Central memory CD4-positive, alpha-beta T cell (primary cell): ENCODE results near the gene TNS3.

Source experiments
- DNase-seq: peaks from one replicate; pipeline ENCODE4 v3.0.0; 2022

The TNS3 gene

DNA sequence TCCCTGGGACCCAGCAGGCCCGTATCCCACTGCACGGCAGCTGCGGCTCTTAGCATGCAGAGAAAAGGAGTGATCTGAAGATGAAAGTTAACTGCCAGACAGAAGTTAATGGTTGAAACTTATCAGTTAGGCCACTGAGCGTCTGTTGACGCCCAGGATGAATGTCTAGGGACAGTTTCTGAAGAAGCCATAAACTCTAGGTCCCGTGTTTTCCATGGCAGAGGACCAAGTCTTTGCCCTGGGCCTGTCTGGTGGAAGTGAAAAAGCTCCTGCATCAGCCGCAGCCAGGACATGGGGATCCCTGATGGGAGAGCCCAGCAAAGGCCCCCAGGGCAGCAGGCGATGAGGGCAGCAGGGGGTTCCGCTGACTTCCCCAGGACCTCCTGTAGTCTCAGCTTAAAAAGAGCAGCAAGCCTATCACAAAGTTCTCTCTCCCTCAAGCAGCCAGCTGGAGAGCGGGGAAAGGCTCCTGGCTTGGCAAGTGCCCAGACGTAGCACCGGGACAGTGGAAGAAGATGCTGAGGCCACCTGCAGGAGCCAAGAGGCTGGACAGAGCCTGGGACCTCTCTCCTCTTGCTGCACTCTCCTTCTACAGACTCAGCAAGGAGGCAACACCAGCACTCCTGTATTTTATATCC, 79.6 kb downstream of the TNS3 start:
- DNase-seq: no peak

DNA sequence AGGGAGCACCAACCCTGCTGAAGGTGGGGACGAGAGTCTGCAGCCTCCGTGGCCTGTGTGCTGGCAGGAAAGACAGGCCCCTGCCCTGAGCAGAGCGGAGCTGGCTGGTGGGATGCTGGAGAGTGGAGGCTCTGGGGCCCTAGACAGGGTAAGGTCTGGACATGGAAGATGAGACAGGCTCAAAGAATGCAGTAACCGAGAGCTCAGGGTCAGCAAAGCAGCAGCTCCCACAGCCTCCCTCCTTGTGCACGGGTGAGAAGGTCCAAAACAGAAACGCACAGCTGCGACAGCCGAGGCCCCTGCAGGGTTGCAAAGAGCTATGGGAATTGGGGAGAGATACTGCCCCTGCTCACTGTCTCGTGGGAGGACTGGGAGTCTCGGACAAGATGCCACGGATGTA, 80.5 kb downstream of the TNS3 start:
- no peak for DNase-seq

DNA sequence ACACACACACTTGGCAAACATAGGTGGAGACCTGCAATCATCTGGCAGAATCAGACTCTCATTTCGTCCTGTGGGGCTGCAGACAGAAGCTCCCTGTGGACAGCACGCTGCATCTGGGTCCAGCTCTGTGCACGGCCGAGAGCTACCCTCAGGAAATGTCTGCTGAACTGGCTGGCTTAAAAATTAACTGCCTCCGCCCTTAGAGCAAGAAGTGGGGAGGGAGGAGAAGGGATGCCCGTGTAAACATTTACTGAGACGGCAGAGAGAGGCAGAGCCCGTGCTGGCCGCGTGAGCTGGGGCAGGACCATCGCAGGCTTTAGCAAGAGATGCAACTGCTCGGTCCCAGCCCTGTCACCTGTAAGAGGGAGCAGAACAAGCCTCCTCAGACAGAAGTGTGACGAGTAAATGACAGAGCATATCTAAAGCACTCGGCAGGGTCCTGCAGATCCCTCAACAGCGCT, 81.8 kb downstream of the TNS3 start:
- no peak for DNase-seq

DNA sequence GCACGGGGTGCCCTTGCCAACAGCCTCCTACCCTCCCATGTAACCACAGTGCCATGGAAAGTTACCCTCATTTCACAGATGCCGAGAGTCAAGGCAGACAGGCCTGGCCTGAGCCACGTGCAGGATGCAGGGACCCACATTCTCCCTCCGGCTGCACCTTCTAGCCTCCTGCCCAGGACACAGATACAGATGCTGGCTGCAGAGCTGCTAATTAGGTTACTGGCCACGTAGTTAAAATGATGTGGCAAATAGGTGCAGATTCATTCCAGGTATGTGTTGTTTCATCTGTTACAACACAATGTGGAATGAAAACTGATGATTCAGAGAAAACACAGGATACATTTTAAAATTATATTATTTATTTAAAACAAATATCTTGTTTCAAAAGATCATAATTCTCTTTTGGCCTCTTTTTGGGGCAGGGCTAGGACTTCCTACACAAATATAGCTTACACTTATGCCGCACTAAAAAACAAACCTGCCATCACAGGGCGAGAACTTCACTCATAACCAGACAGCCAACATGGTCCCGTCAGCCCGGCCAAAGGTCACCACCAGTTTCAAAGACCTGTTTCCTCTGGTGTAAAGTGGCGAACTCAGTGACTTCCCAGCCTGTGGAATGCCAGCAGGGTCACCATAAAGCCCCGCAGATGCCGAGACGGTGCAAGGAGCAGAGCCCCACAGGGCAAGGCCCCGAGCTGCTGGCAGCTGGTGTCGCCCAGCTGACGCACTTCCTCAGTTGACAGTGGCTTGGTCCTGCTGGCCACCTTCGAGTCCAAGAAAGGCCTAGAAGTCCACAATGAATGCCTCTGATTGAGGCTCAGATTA, 83.5 kb downstream of the TNS3 start:
- no peak for DNase-seq

DNA sequence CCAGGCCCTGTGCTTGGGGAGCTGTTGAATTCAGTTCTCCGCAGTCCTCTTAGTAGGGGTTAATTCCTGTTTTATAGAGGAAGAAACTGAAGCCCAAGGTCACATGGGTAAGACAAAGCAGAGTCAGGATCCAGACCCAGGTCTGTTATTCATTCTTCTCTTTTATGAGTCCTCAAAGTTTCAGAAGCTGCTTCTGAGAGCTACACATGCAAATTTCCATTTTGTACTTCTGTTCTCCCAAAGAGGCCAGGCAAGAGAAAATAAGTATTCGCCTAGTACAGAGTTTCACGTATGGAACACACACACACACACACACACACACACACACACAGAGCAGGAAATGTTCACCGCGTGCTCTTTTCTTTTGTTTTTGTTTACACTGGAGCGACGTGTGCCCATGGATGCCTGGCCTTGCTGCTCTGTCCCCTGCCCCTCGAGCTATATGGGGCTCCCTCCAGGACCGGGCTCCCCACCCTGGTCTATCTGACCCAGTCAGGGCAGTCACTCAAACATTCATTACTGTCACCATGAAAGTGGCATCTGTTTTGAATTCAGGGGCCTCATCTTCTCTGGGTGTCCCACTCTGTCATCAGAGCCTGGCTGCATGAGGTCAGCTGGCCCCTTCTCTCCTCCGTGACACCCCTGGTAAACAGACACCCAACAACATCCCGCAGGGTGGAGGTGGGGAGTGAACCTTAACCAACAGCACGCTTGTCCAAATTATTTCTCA, 84.4 kb downstream of the TNS3 start:
- no peak for DNase-seq

DNA sequence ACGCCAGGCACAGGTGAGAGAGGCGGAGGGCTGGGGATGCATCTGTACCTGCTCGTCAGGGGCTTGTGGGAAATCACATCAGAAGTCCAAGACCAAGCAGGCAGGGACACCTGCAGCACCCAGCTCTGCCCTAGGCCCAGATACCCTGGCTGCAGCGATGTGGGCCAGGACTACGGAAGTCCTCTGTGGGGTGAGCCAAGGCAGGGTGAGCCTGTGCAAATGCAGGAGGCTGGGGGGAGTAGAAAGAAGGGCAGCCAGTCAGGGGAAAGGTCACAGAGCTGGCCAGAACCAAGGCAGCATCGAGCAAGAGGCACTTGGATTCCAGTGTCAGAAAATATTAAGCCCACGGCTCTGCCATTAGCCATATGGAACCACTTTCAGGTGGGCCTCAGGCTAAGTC, 85.2 kb downstream of the TNS3 start:
- no peak for DNase-seq

DNA sequence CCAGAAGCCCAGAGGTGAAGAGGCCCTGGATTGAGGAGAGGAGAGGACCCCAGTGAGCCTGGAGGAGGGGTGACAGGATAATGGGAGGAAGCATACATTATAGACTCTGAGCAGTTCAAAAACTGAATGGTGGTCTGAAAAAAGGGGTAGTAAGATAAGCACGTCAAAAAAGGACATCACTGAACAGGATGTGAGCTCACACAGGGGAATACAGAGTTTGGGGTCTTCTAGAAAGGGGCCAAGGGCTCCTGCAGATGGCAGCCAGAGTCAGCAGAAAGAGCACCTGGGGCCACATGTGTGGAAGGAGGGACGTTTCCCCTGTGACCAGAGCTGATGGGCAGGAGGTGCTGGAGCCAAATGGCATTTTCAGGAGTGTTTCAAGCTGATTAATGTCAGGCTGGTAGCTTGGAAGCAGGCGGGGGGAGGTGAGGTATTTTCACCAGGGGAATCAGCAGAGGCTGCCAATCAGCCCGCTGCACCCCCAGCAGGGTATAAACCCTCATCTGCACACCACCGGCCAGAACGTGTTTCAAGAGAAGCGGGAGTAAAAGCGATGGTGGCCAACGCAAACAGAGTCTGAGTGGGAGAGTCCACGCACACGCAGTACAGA, 85.8 kb downstream of the TNS3 start:
- no peak for DNase-seq

DNA sequence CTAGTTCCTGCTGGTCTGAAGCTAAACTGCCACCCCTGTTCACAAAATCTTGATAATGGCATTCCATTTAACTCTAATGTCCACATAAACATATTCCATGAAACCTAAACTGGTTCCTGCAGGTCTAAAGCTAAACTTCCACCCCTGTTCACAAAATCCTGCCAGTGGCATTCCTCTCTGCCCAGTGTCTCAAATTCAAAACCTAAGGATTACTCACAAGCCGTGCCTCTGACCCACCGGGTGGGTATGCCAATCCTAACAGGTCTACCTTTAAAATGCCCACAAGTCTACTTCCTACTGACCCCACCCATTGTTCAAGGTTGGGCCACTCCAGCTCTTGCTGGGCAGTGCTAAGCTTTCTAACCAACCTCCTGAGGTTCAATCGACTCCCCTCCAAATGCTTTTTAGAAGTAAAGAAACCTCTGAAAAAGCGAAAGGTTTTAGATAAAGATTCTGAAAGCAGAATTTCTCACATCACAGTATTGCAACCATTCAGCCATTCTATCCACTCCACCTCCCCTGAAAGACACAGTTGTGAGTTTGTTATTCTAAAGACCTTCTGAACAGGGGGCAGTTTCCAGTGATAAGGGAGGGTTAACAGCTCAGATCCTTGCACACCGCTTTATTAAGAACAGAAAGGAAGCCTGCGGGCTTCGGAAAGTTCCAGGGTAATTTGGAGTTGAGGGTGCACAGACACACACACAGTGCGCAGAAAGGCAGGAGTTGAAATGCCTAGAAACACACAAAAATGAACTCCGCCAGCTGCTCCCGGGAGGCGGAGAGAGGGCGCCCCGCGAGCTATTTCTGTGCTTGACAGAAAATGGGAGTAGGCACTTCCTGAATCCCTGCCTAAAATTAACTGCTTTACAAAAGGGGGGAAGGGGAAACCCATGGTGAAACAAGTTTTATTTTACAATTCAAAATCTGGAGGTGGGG, 87.7 kb downstream of the TNS3 start:
- no peak for DNase-seq

DNA sequence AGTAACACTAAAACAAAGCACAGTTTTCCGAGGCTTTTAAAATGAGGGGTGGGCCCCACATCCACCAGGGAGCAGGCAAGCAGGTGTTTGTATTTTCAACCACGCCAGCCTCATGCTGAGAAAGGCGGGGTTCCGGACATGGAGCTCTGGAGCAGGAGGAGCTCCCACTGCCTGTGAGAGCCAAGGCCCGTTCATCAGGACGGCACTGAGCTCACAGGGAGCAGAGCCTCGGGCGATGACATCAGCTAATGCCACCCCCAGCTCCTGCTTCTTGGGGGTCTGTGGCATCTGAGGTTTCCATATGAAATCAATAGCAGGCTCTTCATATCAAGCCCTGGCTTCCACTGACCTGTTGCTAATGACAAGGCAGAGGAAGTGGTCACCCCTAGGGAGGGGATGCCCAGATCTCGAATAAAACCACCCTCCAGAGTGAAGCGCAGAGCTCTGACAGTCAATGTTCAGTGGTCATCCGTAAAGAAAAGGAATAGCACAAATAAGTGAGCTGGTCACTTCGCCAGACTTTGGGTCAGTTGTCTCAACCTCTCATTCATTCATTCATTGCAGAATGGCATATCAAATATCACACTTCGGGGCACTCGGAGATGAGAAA, 89.1 kb downstream of the TNS3 start:
- DNase-seq: no peak

DNA sequence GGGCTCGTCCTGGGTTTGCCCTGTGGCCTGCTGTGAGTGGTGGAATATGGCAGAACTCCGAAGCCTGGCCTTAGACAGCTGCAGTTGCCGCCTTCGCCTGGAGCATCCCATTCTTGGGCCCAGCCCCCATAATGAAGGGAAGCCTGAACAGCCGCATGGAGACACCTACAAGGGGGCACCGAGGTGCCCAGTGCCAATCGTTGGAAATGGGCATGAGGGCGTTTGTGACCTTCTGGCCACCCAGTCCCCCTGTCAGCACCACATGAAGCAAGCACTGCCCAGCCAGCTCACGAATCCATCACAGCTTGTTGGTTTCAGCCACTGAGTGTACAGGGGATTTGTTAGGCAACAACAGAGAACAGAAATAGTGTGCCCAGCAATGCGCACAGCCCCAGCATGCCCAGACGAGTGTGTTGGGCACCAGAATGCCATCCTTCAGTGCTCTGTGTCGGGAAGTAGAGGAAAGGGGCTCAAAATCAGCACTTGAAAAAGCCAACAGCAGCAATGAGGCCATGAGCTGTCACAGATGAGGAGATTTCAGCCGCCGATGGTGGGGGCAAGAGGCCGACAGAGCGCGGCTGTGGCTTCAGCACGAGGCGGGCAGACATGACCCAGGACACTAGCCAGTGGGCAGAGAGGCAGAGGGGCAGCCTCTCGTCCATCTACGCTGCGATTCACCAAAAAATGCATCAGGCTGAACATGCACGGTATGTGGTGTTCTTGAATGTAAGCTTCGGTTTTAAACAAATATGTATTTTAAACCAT, 91.2 kb downstream of the TNS3 start:
- DNase-seq: no peak

DNA sequence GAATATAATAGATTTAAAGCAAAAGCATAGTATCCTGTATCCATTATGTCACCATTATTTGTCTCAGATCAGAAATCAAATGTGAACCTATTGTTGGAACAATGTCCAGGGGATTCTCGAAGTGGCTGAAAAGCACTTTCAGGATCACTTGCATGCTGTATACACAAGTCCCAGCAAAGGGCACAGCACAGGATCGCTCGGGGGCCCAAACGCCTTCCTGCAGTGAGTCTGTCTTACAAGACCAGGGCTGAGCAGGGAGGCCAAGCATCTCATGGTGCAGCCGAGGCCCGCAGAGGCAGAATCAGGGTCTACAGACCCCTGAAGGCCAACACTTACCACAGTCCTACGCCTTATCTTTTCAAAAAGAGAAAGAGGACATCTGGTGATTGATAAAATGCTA, 92.3 kb downstream of the TNS3 start:
- no peak for DNase-seq

DNA sequence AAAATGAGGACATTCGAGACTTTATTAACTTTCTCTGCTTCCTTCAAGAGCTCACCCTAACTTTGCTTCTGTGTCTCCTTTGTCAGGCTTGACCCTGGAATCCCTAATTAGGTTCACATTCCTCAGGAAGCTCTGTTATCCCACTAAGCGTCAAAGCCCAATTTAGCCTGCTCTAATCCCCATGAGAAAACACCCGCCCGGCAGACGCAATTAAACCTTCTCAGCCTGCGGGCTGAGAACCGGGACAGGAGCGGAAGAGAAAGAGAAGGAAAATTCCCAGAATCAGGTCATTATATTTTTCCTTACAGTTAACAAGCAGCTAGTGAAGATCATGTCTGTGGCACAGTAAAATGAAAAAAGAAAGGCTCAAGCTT, 93.0 kb downstream of the TNS3 start:
- DNase-seq: no peak

DNA sequence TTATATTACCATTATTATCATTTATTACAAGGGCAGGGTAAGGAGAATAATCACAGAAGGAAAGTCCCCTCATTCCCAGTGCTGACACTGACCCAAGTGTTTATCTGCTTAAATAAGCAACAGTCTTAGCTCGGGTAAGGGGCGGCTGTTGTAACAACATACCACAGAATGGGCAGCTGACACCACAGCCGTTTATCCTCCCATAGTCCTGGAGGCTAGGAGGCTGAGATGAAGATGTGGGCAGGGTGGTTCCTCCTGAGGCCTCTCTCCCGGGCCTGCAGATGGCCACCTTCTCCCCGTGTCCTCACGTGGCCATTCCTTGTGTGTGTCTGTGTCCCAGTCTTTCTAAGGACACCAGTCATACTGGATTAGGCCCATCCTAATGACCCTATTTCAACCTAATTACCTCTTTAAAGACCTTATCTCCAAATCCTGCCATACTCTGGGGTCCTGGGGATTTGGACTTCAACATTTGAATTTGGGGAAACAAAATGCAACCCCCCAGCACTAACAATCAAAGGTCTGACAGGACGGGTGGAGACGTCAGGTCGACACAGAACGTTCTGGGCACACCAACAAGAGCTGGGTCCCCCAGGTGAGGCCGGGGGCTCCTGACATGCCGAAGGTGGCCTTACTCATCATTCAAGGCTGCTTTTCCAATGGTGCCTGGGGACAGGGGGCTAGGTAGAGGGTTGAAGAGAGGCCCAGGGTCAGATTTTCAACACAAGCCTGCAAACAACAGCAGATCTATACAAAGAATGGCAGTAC, 93.5 kb downstream of the TNS3 start:
- no peak for DNase-seq

DNA sequence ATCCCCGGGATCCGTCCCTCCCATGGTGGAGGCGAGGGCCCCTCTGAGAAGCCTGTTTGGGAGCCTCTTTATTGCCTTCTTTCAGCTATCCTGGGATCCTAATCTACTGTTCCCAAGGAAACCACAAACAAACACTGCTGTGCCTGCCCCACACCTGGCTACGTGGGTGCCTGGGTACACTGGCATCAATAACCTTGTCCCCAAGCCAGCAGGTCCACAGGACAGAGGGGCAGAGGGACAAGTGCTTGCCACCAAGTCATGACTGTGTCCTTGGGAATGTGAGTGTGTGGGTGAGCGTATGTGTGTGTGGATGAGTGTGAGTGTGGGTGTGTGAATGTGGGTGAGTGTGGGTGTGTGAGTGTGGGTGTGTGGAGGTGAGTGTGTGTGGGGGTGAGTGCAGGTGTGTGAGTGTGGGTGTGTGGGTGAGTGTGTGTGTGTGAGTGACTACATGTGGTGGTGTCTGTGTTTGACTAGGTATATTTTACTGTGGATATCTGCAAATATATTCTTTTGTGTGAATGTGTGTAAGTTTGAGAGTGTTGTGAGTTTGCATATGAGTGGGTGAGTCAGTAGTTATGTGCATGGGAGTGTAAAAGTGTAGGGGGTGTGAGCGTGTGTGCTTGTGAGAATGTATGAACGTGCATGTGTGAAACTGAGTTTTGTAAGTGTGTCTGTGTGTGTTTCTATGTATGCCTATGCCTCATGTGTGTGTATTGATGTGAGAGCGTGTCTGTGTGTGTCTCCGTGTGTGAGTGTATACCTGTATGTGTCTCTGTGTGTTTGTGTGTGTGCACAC, 96.1 kb downstream of the TNS3 start:
- no peak for DNase-seq

DNA sequence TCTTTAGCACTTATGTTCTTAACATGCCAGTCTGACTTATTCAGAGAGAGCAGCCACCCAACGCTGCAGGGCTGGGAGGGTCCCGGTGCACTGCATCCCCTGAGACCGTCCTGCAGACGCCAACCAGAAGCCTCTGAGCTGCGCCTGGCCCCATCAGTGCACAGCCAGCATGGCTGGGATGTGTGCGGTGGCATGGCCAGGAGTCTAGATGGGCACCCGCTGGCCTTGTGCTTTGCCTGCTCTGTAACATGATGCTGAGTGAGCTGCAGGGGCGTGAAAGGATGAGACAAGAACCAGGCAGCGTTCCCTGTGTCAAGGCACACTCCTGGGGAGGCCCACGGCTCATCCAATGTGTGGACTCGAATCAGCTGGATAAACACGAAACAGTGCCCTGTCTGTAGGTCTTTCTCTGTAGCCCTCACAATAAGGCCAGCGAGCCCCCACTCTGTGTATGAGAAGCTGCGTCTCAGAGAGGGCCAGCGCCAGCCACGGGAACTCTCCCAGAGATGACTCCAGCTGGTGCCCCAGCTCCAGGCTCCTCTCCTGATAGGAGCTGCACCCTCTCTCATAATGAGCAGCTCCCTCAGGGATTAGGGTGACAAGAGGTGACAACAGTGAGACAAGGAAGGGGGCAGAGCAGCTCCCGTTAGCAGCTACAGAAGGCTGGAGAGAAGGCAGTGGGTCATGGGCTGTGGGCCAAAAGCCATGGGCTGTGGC, 96.8 kb downstream of the TNS3 start:
- no peak for DNase-seq

DNA sequence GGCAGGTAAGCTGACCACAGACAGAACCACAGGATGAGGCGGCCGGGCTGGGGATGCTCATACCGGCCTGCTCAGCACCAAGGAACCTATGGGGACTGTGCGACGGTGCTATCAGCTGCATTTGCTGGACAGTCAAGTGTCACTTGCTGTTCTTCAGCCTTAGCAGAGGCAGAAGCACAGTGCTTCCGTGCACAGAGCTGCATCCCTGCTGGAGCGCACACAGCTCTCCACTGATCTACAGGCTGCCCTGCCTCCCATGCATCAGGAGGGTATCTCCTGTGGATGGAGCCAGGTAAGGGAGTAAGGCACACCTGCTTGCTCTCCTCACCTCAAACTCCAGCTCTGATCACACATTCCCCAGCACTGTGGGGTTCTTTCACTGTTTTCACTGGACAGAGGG, 97.5 kb downstream of the TNS3 start:
- no peak for DNase-seq

DNA sequence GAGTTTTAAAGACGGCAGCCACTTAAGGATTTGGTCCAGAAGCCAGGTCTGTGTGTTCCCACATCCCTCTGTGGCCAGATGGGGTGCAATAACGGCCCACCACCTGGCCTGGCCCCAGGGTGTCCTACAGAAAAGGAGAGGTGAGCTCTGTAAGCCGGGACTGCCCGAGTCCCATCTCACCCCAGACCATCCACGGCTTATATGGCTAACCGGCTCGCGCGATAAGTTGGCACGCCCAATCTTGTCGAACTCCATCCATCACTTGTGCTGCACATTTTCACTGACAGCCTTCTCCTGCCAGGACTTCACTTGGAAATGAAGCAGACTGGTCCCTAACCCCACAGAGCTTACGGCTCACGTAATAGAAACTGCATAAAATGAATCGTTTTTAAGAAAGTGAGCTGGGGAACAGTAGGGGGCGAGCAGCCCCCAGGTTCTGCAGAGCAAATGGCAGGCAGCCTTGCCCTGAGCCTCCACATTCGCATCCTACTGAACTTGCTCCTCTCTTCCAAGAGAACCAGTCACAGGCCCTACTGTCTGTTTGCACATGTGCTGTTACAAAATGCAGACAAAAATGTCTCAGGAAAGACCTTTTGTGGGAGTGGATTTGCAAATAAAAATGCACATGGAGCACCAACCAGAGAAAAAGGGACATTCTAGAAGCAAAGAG, 98.2 kb downstream of the TNS3 start:
- no peak for DNase-seq
